K562 (cell line): ENCODE results near the gene LNPEP. TPM values are rescaled to one million over a fixed set of nuclear protein-coding genes. Genes with fewer than 3 reads are reported as not detected.

Experiments used
- polyA plus RNA-seq, 8 experiments: library from polyadenylated mRNA; depleted of rRNA in 4 of 8; stranded (reverse) in 5 of 8; unstranded in 3 of 8; fragments of >200 nt; fragmentation: Nextera tagmentation in 2 of 8; fragmentation: Illumina TruSeq in 1 of 8; extraction: Ambion mirVana in 2 of 8; extraction: Trizol in 1 of 8; gene quantifications; 2 replicates each; pipeline versions ENCODE4 v1.2.1 to v1.2.3, GENCODE V29; 2011 to 2014; ENCODE audit warnings: inconsistent platforms in 1 of 8, missing spikeins in 1 of 8
- total RNA-seq, 7 experiments: library from RNA; depleted of rRNA in 6 of 7; stranded (reverse); fragments of >200 nt in 6 of 7; fragmentation: Illumina TruSeq in 2 of 7; extraction: Trizol in 2 of 7; gene quantifications; 2 replicates each; pipeline versions ENCODE4 v1.2.1 to v1.2.3, GENCODE V29; 2011 to 2021; ENCODE audit warnings: low replicate concordance in 1 of 7
- TF ChIP-seq, protein P1 (sequence below): sonication (generic); formaldehyde crosslinking; IDR thresholded peaks from 2 replicates; pipeline ENCODE4 v1.8.1; 2023; ENCODE audit warnings: missing genetic modification reagents, mild to moderate bottlenecking, borderline replicate concordance

The LNPEP gene
- total and polyA plus RNA-seq, 9 of the 15 experiments (the other 6 are each of a cell fraction or from before 2014, with no cell fraction given), result 2.6 to 27.9 (median 11.2) TPM

DNA sequence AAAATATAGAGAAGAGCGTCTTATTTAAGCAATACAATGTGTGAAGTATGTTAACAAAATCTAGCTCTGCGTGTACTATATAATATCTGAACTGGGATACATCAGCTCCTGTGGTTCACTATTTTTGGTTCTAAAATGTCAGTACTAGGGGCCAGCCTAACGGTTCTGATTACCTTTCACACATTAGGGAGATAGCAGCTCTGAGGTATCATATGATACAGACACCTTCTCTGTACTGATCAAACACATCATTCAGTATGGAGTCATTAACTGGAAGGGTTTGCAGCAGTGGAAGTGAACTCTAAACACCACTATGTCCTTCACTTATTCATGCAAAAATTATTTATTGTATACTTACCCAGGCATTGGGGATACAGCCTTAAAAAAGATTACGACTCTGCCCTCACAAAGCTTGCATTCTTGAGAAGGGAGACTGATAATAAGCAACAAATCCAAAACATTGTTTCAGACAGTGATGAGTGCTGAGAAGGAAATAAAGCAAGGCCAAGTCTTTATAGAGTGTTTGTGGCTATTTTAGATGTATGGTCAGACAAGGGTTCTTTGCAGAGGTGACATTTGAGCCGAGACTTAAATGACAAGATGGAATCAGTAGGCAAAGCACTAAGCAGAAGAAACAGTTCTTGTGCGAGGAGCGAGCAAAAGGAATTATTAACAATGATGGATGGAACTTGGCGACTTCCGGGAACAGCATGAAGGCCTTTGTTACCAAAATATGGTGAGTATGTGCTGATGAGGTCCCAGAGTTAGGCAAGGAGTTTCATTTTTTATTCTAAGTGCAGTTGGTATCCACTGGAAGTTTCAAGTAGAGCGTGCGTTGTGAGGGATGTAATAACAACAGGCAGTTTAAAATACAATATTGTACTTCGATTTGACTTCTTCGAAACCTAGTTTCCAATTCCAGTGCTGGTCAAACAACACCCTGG, 1.8 kb upstream of the LNPEP start (continued):
- TF ChIP-seq, protein P1, sequence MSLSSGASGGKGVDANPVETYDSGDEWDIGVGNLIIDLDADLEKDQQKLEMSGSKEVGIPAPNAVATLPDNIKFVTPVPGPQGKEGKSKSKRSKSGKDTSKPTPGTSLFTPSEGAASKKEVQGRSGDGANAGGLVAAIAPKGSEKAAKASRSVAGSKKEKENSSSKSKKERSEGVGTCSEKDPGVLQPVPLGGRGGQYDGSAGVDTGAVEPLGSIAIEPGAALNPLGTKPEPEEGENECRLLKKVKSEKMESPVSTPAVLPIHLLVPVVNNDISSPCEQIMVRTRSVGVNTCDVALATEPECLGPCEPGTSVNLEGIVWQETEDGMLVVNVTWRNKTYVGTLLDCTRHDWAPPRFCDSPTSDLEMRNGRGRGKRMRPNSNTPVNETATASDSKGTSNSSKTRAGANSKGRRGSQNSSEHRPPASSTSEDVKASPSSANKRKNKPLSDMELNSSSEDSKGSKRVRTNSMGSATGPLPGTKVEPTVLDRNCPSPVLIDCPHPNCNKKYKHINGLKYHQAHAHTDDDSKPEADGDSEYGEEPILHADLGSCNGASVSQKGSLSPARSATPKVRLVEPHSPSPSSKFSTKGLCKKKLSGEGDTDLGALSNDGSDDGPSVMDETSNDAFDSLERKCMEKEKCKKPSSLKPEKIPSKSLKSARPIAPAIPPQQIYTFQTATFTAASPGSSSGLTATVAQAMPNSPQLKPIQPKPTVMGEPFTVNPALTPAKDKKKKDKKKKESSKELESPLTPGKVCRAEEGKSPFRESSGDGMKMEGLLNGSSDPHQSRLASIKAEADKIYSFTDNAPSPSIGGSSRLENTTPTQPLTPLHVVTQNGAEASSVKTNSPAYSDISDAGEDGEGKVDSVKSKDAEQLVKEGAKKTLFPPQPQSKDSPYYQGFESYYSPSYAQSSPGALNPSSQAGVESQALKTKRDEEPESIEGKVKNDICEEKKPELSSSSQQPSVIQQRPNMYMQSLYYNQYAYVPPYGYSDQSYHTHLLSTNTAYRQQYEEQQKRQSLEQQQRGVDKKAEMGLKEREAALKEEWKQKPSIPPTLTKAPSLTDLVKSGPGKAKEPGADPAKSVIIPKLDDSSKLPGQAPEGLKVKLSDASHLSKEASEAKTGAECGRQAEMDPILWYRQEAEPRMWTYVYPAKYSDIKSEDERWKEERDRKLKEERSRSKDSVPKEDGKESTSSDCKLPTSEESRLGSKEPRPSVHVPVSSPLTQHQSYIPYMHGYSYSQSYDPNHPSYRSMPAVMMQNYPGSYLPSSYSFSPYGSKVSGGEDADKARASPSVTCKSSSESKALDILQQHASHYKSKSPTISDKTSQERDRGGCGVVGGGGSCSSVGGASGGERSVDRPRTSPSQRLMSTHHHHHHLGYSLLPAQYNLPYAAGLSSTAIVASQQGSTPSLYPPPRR, result no peak
